ENCODE data around the gene PTHLH.

- TF ChIP-seq CTCF (IDR thresholded peaks at IDR 0.05) (no peak), POLR2A (IDR thresholded peaks at IDR 0.05) (no peak)
Observed at GRCh38 chr12:28014196-28014595, 41.7 kb upstream of the PTHLH start.

Measured in thyroid gland (tissue), 4 donors.